Activated CD8-positive, alpha-beta memory T cell treated with anti-CD3 and anti-CD28 coated beads, Interleukin-2, amount 50 U/mL, for 1 hour (primary cell): ENCODE results near the gene MAPK8IP2.
"Not testable (repeated sequence)": the region's sequence is repeated elsewhere in the genome, so short reads cannot be mapped to it uniquely, and the experiment has no call there.

Experiments used
- DNase-seq: peaks from one replicate; pipeline ENCODE4 v3.0.0-alpha.2; 2020; ENCODE audit errors: extremely low read depth

The MAPK8IP2 gene

GRCh38 chr22:50599816-50600455 is 657 bp upstream of the MAPK8IP2 start:
- no peak for DNase-seq

- no peak for DNase-seq
Measured at GRCh38 chr22:50600967-50601668, 525 bp downstream of the MAPK8IP2 start.

- DNase-seq, result no peak
Measured at GRCh38 chr22:50601669-50602337, 1.2 kb downstream of the MAPK8IP2 start.

- no peak for DNase-seq
Measured at GRCh38 chr22:50602338-50602700, 1.7 kb downstream of the MAPK8IP2 start.

- no peak for DNase-seq
Measured at GRCh38 chr22:50603511-50604255, 3.1 kb downstream of the MAPK8IP2 start.

GRCh38 chr22:50604256-50605001 is 3.8 kb downstream of the MAPK8IP2 start:
- no peak for DNase-seq

GRCh38 chr22:50605002-50605612 is 4.5 kb downstream of the MAPK8IP2 start:
- DNase-seq, result no peak

- no peak for DNase-seq
Measured at GRCh38 chr22:50605613-50606074, 5.1 kb downstream of the MAPK8IP2 start.

GRCh38 chr22:50606165-50606945 is 5.8 kb downstream of the MAPK8IP2 start:
- DNase-seq, result no peak

- no peak for DNase-seq
Measured at GRCh38 chr22:50606946-50607658, 6.5 kb downstream of the MAPK8IP2 start.

- DNase-seq, result no peak
Measured at GRCh38 chr22:50607659-50608020, 7.0 kb downstream of the MAPK8IP2 start.

- not testable (repeated sequence) for DNase-seq
Measured at GRCh38 chr22:50608058-50608840, 7.7 kb downstream of the MAPK8IP2 start.

GRCh38 chr22:50608996-50609395 is 8.4 kb downstream of the MAPK8IP2 start:
- no peak for DNase-seq

GRCh38 chr22:50609599-50609998 is 9.0 kb downstream of the MAPK8IP2 start:
- DNase-seq, result no peak

GRCh38 chr22:50610041-50610451 is 9.5 kb downstream of the MAPK8IP2 start:
- no peak for DNase-seq

- no peak for DNase-seq
Measured at GRCh38 chr22:50610581-50610980, 10.0 kb downstream of the MAPK8IP2 start.

GRCh38 chr22:50611341-50612060 is 10.9 kb downstream of the MAPK8IP2 start:
- no peak for DNase-seq

GRCh38 chr22:50612168-50612527 is 11.6 kb downstream of the MAPK8IP2 start:
- DNase-seq, result no peak
